ENCODE measurements around the gene CDC37. TPM values are rescaled to one million over a fixed set of nuclear protein-coding genes. Genes with fewer than 3 reads are reported as not detected.
A peak's percentile ranks its signal among the peaks of the same experiment; 100 is the strongest.

Gene CDC37
- total and polyA plus RNA-seq, 2 experiments from 2014 or later = 144 to 196 TPM

GRCh38 chr19:10352764-10353671 is 50.3 kb downstream of the CDC37 start:
- no peaks in the 10 kb centered on the region for H4K20me1 ChIP-seq (ENCODE audit: insufficient read depth, poor library complexity, severe bottlenecking)
- no peaks in the 10 kb centered on the region for H3K27me3 ChIP-seq
- peak overlapping the region; percentile 71 for H3K27ac ChIP-seq
- no peak for TF ChIP-seq CTCF (IDR thresholded peaks at IDR 0.05; ENCODE audit: poor library complexity)
- TF ChIP-seq EZH2 (IDR thresholded peaks at IDR 0.05; ENCODE audit: borderline replicate concordance) = no peak
- TF ChIP-seq EZH2phosphoT487 (IDR thresholded peaks at IDR 0.05; ENCODE audit: low read depth, severe bottlenecking, unreplicated experiment) = no peak
- H3K4me2 ChIP-seq = peak overlapping the region; percentile 74
- DNase-seq (ENCODE audit: low spot score) = peak; percentile 85
- H3K36me3 ChIP-seq (replicated peaks; ENCODE audit: insufficient read depth, low read depth) = no peaks in the 10 kb centered on the region
- peaks cover 9% of the 10 kb centered on the region for H3K4me1 ChIP-seq (ENCODE audit: insufficient read depth)
- H3K9me3 ChIP-seq (ENCODE audit: low read depth) = no peaks in the 10 kb centered on the region
- no peak overlapping the region for H3K4me3 ChIP-seq
- no peaks in the 10 kb centered on the region for H3K79me2 ChIP-seq
- peak overlapping the region; percentile 24 for H2AFZ ChIP-seq
- no peaks in the 10 kb centered on the region for H3K9me2 ChIP-seq (replicated peaks; ENCODE audit: insufficient read depth)
- WGBS (ENCODE audit: low lambda C conversion rate, missing lambda C conversion rate) = 36% methylated on average over 50 of the region's 63 CpGs

GRCh38 chr19:10346509-10346908 is 56.8 kb downstream of the CDC37 start:
- Histone ChIP-seq H3K27me3 (no peaks in the 10 kb centered on the region), H3K36me3 (replicated peaks; ENCODE audit: insufficient read depth, low read depth) (no peaks in the 10 kb centered on the region), H3K4me3 (no peak overlapping the region), H4K20me1 (ENCODE audit: insufficient read depth, poor library complexity, severe bottlenecking) (no peaks in the 10 kb centered on the region), H3K4me2 (no peak overlapping the region), H3K27ac (peak overlapping the region; percentile 52), H2AFZ (no peak overlapping the region), H3K4me1 (ENCODE audit: insufficient read depth) (no peaks in the 10 kb centered on the region), H3K79me2 (no peaks in the 10 kb centered on the region), H3K9me2 (replicated peaks; ENCODE audit: insufficient read depth) (no peaks in the 10 kb centered on the region), H3K9me3 (ENCODE audit: low read depth) (no peaks in the 10 kb centered on the region)
- no peak for DNase-seq (ENCODE audit: low spot score)
- 78% methylated on average over 10 of the region's 10 CpGs for WGBS (ENCODE audit: low lambda C conversion rate, missing lambda C conversion rate)
- TF ChIP-seq EZH2 (IDR thresholded peaks at IDR 0.05; ENCODE audit: borderline replicate concordance) (no peak), EZH2phosphoT487 (IDR thresholded peaks at IDR 0.05; ENCODE audit: low read depth, severe bottlenecking, unreplicated experiment) (no peak), CTCF (IDR thresholded peaks at IDR 0.05; ENCODE audit: poor library complexity) (no peak)

- no peak overlapping the region for H3K27ac ChIP-seq
- H3K4me3 ChIP-seq = no peak overlapping the region
- 89% methylated on average over 10 of the region's 10 CpGs for WGBS (ENCODE audit: low lambda C conversion rate, missing lambda C conversion rate)
- DNase-seq (ENCODE audit: low spot score) = no peak
- H3K9me2 ChIP-seq (replicated peaks; ENCODE audit: insufficient read depth) = no peaks in the 10 kb centered on the region
- no peak overlapping the region for H2AFZ ChIP-seq
- H4K20me1 ChIP-seq (ENCODE audit: insufficient read depth, poor library complexity, severe bottlenecking) = no peaks in the 10 kb centered on the region
- TF ChIP-seq CTCF (IDR thresholded peaks at IDR 0.05; ENCODE audit: poor library complexity) (no peak), EZH2 (IDR thresholded peaks at IDR 0.05; ENCODE audit: borderline replicate concordance) (no peak), EZH2phosphoT487 (IDR thresholded peaks at IDR 0.05; ENCODE audit: low read depth, severe bottlenecking, unreplicated experiment) (no peak)
- no peaks in the 10 kb centered on the region for H3K9me3 ChIP-seq (ENCODE audit: low read depth)
- no peaks in the 10 kb centered on the region for H3K27me3 ChIP-seq
- no peak overlapping the region for H3K4me2 ChIP-seq
- no peaks in the 10 kb centered on the region for H3K4me1 ChIP-seq (ENCODE audit: insufficient read depth)
- H3K36me3 ChIP-seq (replicated peaks; ENCODE audit: insufficient read depth, low read depth) = no peaks in the 10 kb centered on the region
- no peaks in the 10 kb centered on the region for H3K79me2 ChIP-seq
Observed at GRCh38 chr19:10344780-10345179, 58.6 kb downstream of the CDC37 start.
